ENCODE measurements around the gene CCNI2.

DNA sequence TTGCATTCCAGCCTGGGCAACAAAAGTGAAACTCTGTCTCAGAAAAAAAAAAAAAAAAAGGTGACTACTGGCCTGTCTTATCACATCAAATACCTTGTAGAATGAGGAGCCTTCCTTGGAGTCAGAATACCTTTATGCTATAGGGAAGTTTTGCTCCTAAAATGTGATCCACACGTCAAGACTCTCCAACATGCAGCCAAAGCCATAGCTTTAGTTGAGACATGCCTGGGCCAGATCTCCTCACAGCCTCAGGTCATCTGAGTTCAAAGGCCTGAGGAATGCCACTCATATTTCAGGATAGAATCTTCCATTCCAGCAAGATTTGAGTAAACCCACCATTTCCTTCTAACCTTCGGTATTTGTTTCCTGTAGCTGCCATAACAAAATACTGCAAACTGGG, 52.2 kb downstream of the CCNI2 start:
- TF ChIP-seq POLR2A (IDR thresholded peaks at IDR 0.05; ENCODE audit: low read length) (no peak), GATA1 (IDR thresholded peaks at IDR 0.05; ENCODE audit: low read depth, low read length) (no peak)
